ENCODE results near the gene UBE2Q2.
"Not testable (repeated sequence)": the region's sequence is repeated elsewhere in the genome, so short reads cannot be mapped to it uniquely, and the experiment has no call there.

The UBE2Q2 gene

GRCh38 chr15:75842722-75843677 lies at the start of gene UBE2Q2:
Gene UBE2Q2, plus strand, starts transcription at chr15:75843447. Its CDS starts 220 bp downstream, at chr15:75843667.
- DNase-seq (ENCODE audit: extremely low read depth, low read depth) = peak; percentile 36
- no peak for TF ChIP-seq CTCF (IDR thresholded peaks at IDR 0.05; ENCODE audit: low read depth, low read length)

- DNase-seq (ENCODE audit: extremely low read depth, low read depth) = no peak
- TF ChIP-seq CTCF (IDR thresholded peaks at IDR 0.05; ENCODE audit: low read depth, low read length) = no peak
These were observed 46.9 kb upstream of the UBE2Q2 start for GRCh38 chr15:75796321-75796720.

- not testable (repeated sequence) for DNase-seq (ENCODE audit: extremely low read depth, low read depth)
These were observed 46.1 kb upstream of the UBE2Q2 start for GRCh38 chr15:75797146-75797545.

GRCh38 chr15:75799190-75799589 lies 44.1 kb upstream of the UBE2Q2 start:
- TF ChIP-seq CTCF (IDR thresholded peaks at IDR 0.05; ENCODE audit: low read depth, low read length) = no peak
- no peak for DNase-seq (ENCODE audit: extremely low read depth, low read depth)

- not testable (repeated sequence) for DNase-seq (ENCODE audit: extremely low read depth, low read depth)
These were observed 42.8 kb upstream of the UBE2Q2 start for GRCh38 chr15:75800409-75800808.

GRCh38 chr15:75801859-75802593 lies 41.2 kb upstream of the UBE2Q2 start:
- peak; percentile 12 for DNase-seq (ENCODE audit: extremely low read depth, low read depth)
- TF ChIP-seq CTCF (IDR thresholded peaks at IDR 0.05; ENCODE audit: low read depth, low read length) = peak; percentile 80

- not testable (repeated sequence) for DNase-seq (ENCODE audit: extremely low read depth, low read depth)
These were observed 35.8 kb upstream of the UBE2Q2 start for GRCh38 chr15:75807486-75807885.

GRCh38 chr15:75808009-75808408 lies 35.2 kb upstream of the UBE2Q2 start:
- not testable (repeated sequence) for DNase-seq (ENCODE audit: extremely low read depth, low read depth)

GRCh38 chr15:75808563-75808962 lies 34.7 kb upstream of the UBE2Q2 start:
- no peak for TF ChIP-seq CTCF (IDR thresholded peaks at IDR 0.05; ENCODE audit: low read depth, low read length)
- no peak for DNase-seq (ENCODE audit: extremely low read depth, low read depth)

All from AG09319 (cell line).